T-helper 1 cell (primary cell): ENCODE measurements around the gene GNG8.
"Not testable (repeated sequence)": the region's sequence is repeated elsewhere in the genome, so short reads cannot be mapped to it uniquely, and the experiment has no call there.

Source experiments
- DNase-seq, 5 donors: peaks; one replicate each; pipeline ENCODE4 v3.0.0-alpha.2; 2012 to 2020

GNG8 gene

GRCh38 chr19:46644720-46645119 is 8.7 kb upstream of the GNG8 start:
- no peak for DNase-seq

- no peak for DNase-seq
These were observed 4.7 kb upstream of the GNG8 start for GRCh38 chr19:46640656-46641055.

- peak in 1 of 5 donors; percentile 43 for DNase-seq
These were observed 3.6 kb upstream of the GNG8 start for GRCh38 chr19:46639358-46640182.

- no peak for DNase-seq
These were observed 1.2 kb upstream of the GNG8 start for GRCh38 chr19:46637224-46637623.

- DNase-seq = no peak
These were observed 1.3 kb downstream of the GNG8 start for GRCh38 chr19:46634656-46635218.

- DNase-seq = peak; percentile 86 to 96 (median 94)
These were observed 1.9 kb downstream of the GNG8 start for GRCh38 chr19:46634045-46634655.

GRCh38 chr19:46633130-46633529 is 2.9 kb downstream of the GNG8 start:
- no peak for DNase-seq

GRCh38 chr19:46631481-46631880 is 4.5 kb downstream of the GNG8 start:
- DNase-seq = no peak

- no peak for DNase-seq
These were observed 5.3 kb downstream of the GNG8 start for GRCh38 chr19:46630586-46631205.

- no peak for DNase-seq
These were observed 6.4 kb downstream of the GNG8 start for GRCh38 chr19:46629546-46630025.

- not testable (repeated sequence) for DNase-seq
These were observed 7.0 kb downstream of the GNG8 start for GRCh38 chr19:46628970-46629369.

GRCh38 chr19:46626446-46626845 is 9.6 kb downstream of the GNG8 start:
- no peak for DNase-seq

GRCh38 chr19:46625731-46626130 is 10.3 kb downstream of the GNG8 start:
- DNase-seq = no peak

- DNase-seq = peak in 1 of 5 donors; percentile 29
These were observed 10.9 kb downstream of the GNG8 start, which contains the start of gene PTGIR for GRCh38 chr19:46624958-46625661. Gene PTGIR (minus strand): TSS chr19:46625089. CDS start chr19:46624225, 864 bp downstream.

- no peak for DNase-seq
These were observed 12.0 kb downstream of the GNG8 start for GRCh38 chr19:46623915-46624502.

- DNase-seq = no peak
These were observed 13.9 kb downstream of the GNG8 start for GRCh38 chr19:46622118-46622446.

- no peak for DNase-seq
These were observed 14.5 kb downstream of the GNG8 start for GRCh38 chr19:46621191-46622117.

GRCh38 chr19:46620716-46621115 is 15.3 kb downstream of the GNG8 start:
- no peak for DNase-seq

GRCh38 chr19:46620267-46620666 is 15.7 kb downstream of the GNG8 start:
- DNase-seq = no peak

GRCh38 chr19:46618670-46619231 is 17.3 kb downstream of the GNG8 start:
- no peak for DNase-seq

- DNase-seq = no peak
These were observed 18.4 kb downstream of the GNG8 start for GRCh38 chr19:46617601-46618000.
